ENCODE measurements around the gene L3MBTL1. TPM values are rescaled to one million over a fixed set of nuclear protein-coding genes. Genes with fewer than 3 reads are reported as not detected.

L3MBTL1 gene
- total RNA-seq, 1 experiment from 2014 or later, result 24.9 TPM

- POLR2A ChIA-PET, result no interaction called here
- H3K4me1 ChIP-seq (ENCODE audit: control insufficient read depth, insufficient read depth, low read length), result no peaks in the 10 kb centered on the region
- in situ Hi-C loops (cut with HindIII; ENCODE audit: low pct_unique_long_range_greater_than_20kb, low sequenced_read_pairs), result no loop called here
- no peak for ATAC-seq
- no TSS peak for BruUV-seq (replicated peaks)
- CTCF ChIA-PET, result no interaction called here
- no peaks in the 10 kb centered on the region for H3K27me3 ChIP-seq (ENCODE audit: control insufficient read depth, insufficient read depth, low read length)
- H3K9me3 ChIP-seq (ENCODE audit: control insufficient read depth, insufficient read depth, low read depth, low read length), result no peaks in the 10 kb centered on the region
- DNase-seq (ENCODE audit: low read depth, low spot score), result no peak
- no peak overlapping the region for H3K4me3 ChIP-seq (ENCODE audit: low read depth in 2 of 2, low read length in 2 of 2)
- no peaks in the 10 kb centered on the region for H3K36me3 ChIP-seq (ENCODE audit: control insufficient read depth, insufficient read depth, low read length)
- intact Hi-C loops (cut with micrococcal nuclease; ENCODE audit: unreplicated experiment), result no loop called here
- TF ChIP-seq REST (IDR thresholded peaks at IDR 0.05; ENCODE audit: insufficient read depth in 1 of 2, low read depth in 2 of 2, low read length in 1 of 2) (no peak), POLR2AphosphoS5 (IDR thresholded peaks at IDR 0.05; ENCODE audit: low read depth, low read length) (no peak), SIN3A (IDR thresholded peaks at IDR 0.05; ENCODE audit: borderline replicate concordance, insufficient read depth, low read depth, low read length) (no peak), TCF7L2 (IDR thresholded peaks at IDR 0.05; ENCODE audit: low read depth, low read length) (no peak)
- TF ChIP-seq, protein P1, sequence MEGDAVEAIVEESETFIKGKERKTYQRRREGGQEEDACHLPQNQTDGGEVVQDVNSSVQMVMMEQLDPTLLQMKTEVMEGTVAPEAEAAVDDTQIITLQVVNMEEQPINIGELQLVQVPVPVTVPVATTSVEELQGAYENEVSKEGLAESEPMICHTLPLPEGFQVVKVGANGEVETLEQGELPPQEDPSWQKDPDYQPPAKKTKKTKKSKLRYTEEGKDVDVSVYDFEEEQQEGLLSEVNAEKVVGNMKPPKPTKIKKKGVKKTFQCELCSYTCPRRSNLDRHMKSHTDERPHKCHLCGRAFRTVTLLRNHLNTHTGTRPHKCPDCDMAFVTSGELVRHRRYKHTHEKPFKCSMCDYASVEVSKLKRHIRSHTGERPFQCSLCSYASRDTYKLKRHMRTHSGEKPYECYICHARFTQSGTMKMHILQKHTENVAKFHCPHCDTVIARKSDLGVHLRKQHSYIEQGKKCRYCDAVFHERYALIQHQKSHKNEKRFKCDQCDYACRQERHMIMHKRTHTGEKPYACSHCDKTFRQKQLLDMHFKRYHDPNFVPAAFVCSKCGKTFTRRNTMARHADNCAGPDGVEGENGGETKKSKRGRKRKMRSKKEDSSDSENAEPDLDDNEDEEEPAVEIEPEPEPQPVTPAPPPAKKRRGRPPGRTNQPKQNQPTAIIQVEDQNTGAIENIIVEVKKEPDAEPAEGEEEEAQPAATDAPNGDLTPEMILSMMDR (IDR thresholded peaks at IDR 0.05), result no peak
- no peak overlapping the region for H3K27ac ChIP-seq (ENCODE audit: low read length)
These were observed 64.3 kb downstream of the L3MBTL1 start for GRCh38 chr20:43571771-43572170.

- in situ Hi-C loops (cut with HindIII; ENCODE audit: low pct_unique_long_range_greater_than_20kb, low sequenced_read_pairs) (no loop called here), intact Hi-C loops (cut with micrococcal nuclease; ENCODE audit: unreplicated experiment) (no loop called here)
- DNase-seq (ENCODE audit: low read depth, low spot score), result no peak
- H3K27ac ChIP-seq (ENCODE audit: low read length), result no peak overlapping the region
- TF ChIP-seq, protein P1 (IDR thresholded peaks at IDR 0.05), result no peak
- TF ChIP-seq POLR2AphosphoS5 (IDR thresholded peaks at IDR 0.05; ENCODE audit: low read depth, low read length) (no peak), TCF7L2 (IDR thresholded peaks at IDR 0.05; ENCODE audit: low read depth, low read length) (no peak), REST (IDR thresholded peaks at IDR 0.05; ENCODE audit: insufficient read depth in 1 of 2, low read depth in 2 of 2, low read length in 1 of 2) (no peak), SIN3A (IDR thresholded peaks at IDR 0.05; ENCODE audit: borderline replicate concordance, insufficient read depth, low read depth, low read length) (no peak)
- no peak overlapping the region for H3K4me3 ChIP-seq (ENCODE audit: low read depth in 2 of 2, low read length in 2 of 2)
- no peak for ATAC-seq
- H3K27me3 ChIP-seq (ENCODE audit: control insufficient read depth, insufficient read depth, low read length), result no peaks in the 10 kb centered on the region
- BruUV-seq (replicated peaks), result no TSS peak
- no peaks in the 10 kb centered on the region for H3K9me3 ChIP-seq (ENCODE audit: control insufficient read depth, insufficient read depth, low read depth, low read length)
- no peaks in the 10 kb centered on the region for H3K4me1 ChIP-seq (ENCODE audit: control insufficient read depth, insufficient read depth, low read length)
- no peaks in the 10 kb centered on the region for H3K36me3 ChIP-seq (ENCODE audit: control insufficient read depth, insufficient read depth, low read length)
- CTCF ChIA-PET, result no interaction called here
- POLR2A ChIA-PET, result no interaction called here
These were observed 65.4 kb downstream of the L3MBTL1 start for GRCh38 chr20:43572891-43573290.

All from Panc1 (cell line).